IMR-90 (cell line): ENCODE data around the gene CLEC16A.

Source experiments
- BHLHE40 ChIP-seq: fragments of 150-350 bp; IDR thresholded peaks from 2 replicates; pipeline ENCODE4 v1.6.1; 2016; ENCODE audit warnings: mild to moderate bottlenecking, low read depth, low read length
- CEBPB ChIP-seq: IDR thresholded peaks from 2 replicates; pipeline ENCODE4 v1.6.1; 2012; ENCODE audit warnings: low read depth, low read length, improper control_type of control experiment
- CHD1 ChIP-seq: IDR thresholded peaks from 2 replicates; pipeline ENCODE4 v1.6.1; 2012; ENCODE audit warnings: low read depth, low read length, improper control_type of control experiment
- CTCF ChIP-seq: conservative IDR thresholded peaks from 2 replicates; pipeline ENCODE4 v1.5.1; 2012; ENCODE audit warnings: mild to moderate bottlenecking, low read depth, low read length, improper control_type of control experiment
- ELK1 ChIP-seq: fragments of 150-350 bp; IDR thresholded peaks from 2 replicates; pipeline ENCODE4 v1.6.1; 2016; ENCODE audit warnings: low read depth, mild to moderate bottlenecking, low read length, moderate library complexity, borderline replicate concordance
- FOS ChIP-seq: fragments of 150-350 bp; IDR thresholded peaks from 2 replicates; pipeline ENCODE4 v1.6.1; 2016; ENCODE audit warnings: low read depth, low read length
- NFE2L2 ChIP-seq: fragments of 150-350 bp; IDR thresholded peaks from 2 replicates; pipeline ENCODE4 v1.6.1; 2016; ENCODE audit warnings: low read depth, mild to moderate bottlenecking, low read length
- POLR2A ChIP-seq: IDR thresholded peaks from 2 replicates; pipeline ENCODE4 v1.6.1; 2012; ENCODE audit warnings: mild to moderate bottlenecking, low read depth, low read length
- RAD21 ChIP-seq: IDR thresholded peaks from 2 replicates; pipeline ENCODE4 v1.6.1; 2012; ENCODE audit warnings: low read length, improper control_type of control experiment
- RCOR1 ChIP-seq: IDR thresholded peaks from 2 replicates; pipeline ENCODE4 v1.6.1; 2012; ENCODE audit warnings: mild to moderate bottlenecking, low read length, improper control_type of control experiment; ENCODE audit not compliant: insufficient replicate concordance

GRCh38 chr16:11047057-11047456 lies 102.7 kb downstream of the CLEC16A start:
- TF ChIP-seq CTCF (no peak), POLR2A (no peak), CEBPB (no peak), FOS (no peak), CHD1 (no peak), RAD21 (no peak), NFE2L2 (no peak), ELK1 (no peak), RCOR1 (no peak), BHLHE40 (peak; percentile 88)
